H1 (cell line): ENCODE data around the gene B3GALT6. TPM values are rescaled to one million over a fixed set of nuclear protein-coding genes. Genes with fewer than 3 reads are reported as not detected.

ENCODE experiments used
- CTCF ChIA-PET: fragments of 300-600 bp; sonication (Branson Sonifier 250); formaldehyde crosslinking; loops from one replicate; lab custom pipeline; 2021; ENCODE audit not compliant: partially characterized antibody; lab: Charles Lee
- POLR2A ChIA-PET: fragments of 300-600 bp; sonication (Branson Sonifier 250); formaldehyde crosslinking; loops from one replicate; lab custom pipeline; 2021; ENCODE audit warnings: inconsistent platforms; ENCODE audit not compliant: partially characterized antibody; lab: Charles Lee
- DNase-seq, 2 experiments: peaks; one replicate each; pipeline versions ENCODE4 v3.0.0 to v3.0.0-alpha.2; 2010 to 2022; ENCODE audit warnings: low spot score in 2 of 2, low read depth in 1 of 2, mixed read lengths in 1 of 2
- FAIRE-seq: peaks from 2 replicates; lab custom pipeline; 2011; peaks lifted over from hg19 to GRCh38; lab: Jason Lieb, UNC
- H2AFZ ChIP-seq: 2 replicates; pipeline ENCODE4 v1.8.1; 2012; ENCODE audit warnings: low read length, inconsistent platforms
- H2AK5ac ChIP-seq: 2 replicates; pipeline ENCODE4 v1.6.1; 2013; ENCODE audit warnings: low read depth, low read length
- H2BK120ac ChIP-seq: replicated peaks from 2 replicates; pipeline ENCODE3; 2013; ENCODE audit warnings: low read depth, low read length, inconsistent platforms
- H2BK12ac ChIP-seq: 2 replicates; pipeline ENCODE4 v1.6.1; 2013; ENCODE audit warnings: low read depth, low read length
- H2BK15ac ChIP-seq: 2 replicates; pipeline ENCODE4 v1.6.1; 2013; ENCODE audit warnings: low read length
- H2BK20ac ChIP-seq: 2 replicates; pipeline ENCODE4 v1.6.1; 2013; ENCODE audit warnings: low read length
- H2BK5ac ChIP-seq: 2 replicates; pipeline ENCODE4 v1.6.1; 2013; ENCODE audit warnings: low read depth, low read length
- H3K14ac ChIP-seq: 2 replicates; pipeline ENCODE4 v1.6.1; 2013; ENCODE audit warnings: inconsistent platforms; ENCODE audit not compliant: insufficient read length
- H3K18ac ChIP-seq: 2 replicates; pipeline ENCODE4 v1.6.1; 2013; ENCODE audit warnings: low read length; ENCODE audit errors: extremely low read depth
- H3K23ac ChIP-seq: 2 replicates; pipeline ENCODE4 v1.6.1; 2013; ENCODE audit warnings: inconsistent platforms; ENCODE audit not compliant: insufficient read length
- H3K23me2 ChIP-seq: 2 replicates; pipeline ENCODE4 v1.6.1; 2013; ENCODE audit warnings: low read depth, low read length
- H3K27ac ChIP-seq: 2 replicates; pipeline ENCODE4 v1.6.1; 2011; ENCODE audit warnings: low read depth, low read length, inconsistent platforms
- H3K27me3 ChIP-seq, 4 experiments: replicated peaks in 1 of 4; 1 replicate in 1 of 4; 2 replicates in 3 of 4; pipeline versions ENCODE4 v1.6.1 to v1.8.1; 2011 to 2013; ENCODE audit warnings: low read length in 3 of 4, mild to moderate bottlenecking in 3 of 4, inconsistent platforms in 2 of 4, mixed read lengths in 2 of 4, moderate library complexity in 1 of 4; ENCODE audit not compliant: control insufficient read depth in 3 of 4, insufficient read depth in 3 of 4; ENCODE audit errors: extremely low read depth in 1 of 4
- H3K36me3 ChIP-seq, 4 experiments: 2 replicates each; pipeline versions ENCODE4 v1.6.1 to v1.8.1; 2011 to 2013; ENCODE audit warnings: mild to moderate bottlenecking in 4 of 4, low read length in 3 of 4, moderate library complexity in 2 of 4, control low read depth in 1 of 4, inconsistent platforms in 1 of 4; ENCODE audit not compliant: insufficient read depth in 4 of 4, control insufficient read depth in 2 of 4
- H3K4ac ChIP-seq: replicated peaks from 2 replicates; pipeline ENCODE3; 2013; ENCODE audit warnings: low read length, low read depth, mixed read lengths, inconsistent platforms; ENCODE audit not compliant: insufficient read length
- H3K4me1 ChIP-seq, 4 experiments: replicated peaks in 1 of 4; 1 replicate in 1 of 4; 2 replicates in 3 of 4; pipeline versions ENCODE4 v1.6.1 to v1.8.1; 2011 to 2013; ENCODE audit warnings: low read length in 3 of 4, inconsistent platforms in 2 of 4, mixed read lengths in 1 of 4; ENCODE audit not compliant: insufficient read depth in 4 of 4, control insufficient read depth in 3 of 4
- H3K4me2 ChIP-seq, 2 experiments: 2 replicates each; pipeline versions ENCODE4 v1.6.1 to v1.8.1; 2011 to 2013; ENCODE audit warnings: low read depth in 2 of 2, low read length in 2 of 2, control low read depth in 1 of 2, inconsistent platforms in 1 of 2, mild to moderate bottlenecking in 1 of 2; ENCODE audit not compliant: insufficient read depth in 1 of 2
- H3K4me3 ChIP-seq, 4 experiments: fragments of 200-600, 300-600 bp in 1 of 4; sonication (generic), shearing (Covaris generic), sonication (Bioruptor Twin) in 1 of 4; 2 replicates each; pipeline versions ENCODE4 v1.5.1 to v1.8.1; 2011 to 2016; ENCODE audit warnings: low read length in 4 of 4, low read depth in 3 of 4, control low read depth in 2 of 4, inconsistent platforms in 2 of 4, mild to moderate bottlenecking in 2 of 4, mixed read lengths in 1 of 4, moderate library complexity in 1 of 4; ENCODE audit not compliant: insufficient read depth in 2 of 4; ENCODE audit errors: extremely low read depth in 1 of 4
- H3K56ac ChIP-seq: replicated peaks from 2 replicates; pipeline ENCODE3; 2013; ENCODE audit warnings: low read depth, mild to moderate bottlenecking, mixed read lengths, low read length, inconsistent platforms; ENCODE audit not compliant: insufficient read length
- H3K79me1 ChIP-seq: 2 replicates; pipeline ENCODE4 v1.6.1; 2013; ENCODE audit warnings: low read depth, low read length, control low read depth
- H3K79me2 ChIP-seq, 2 experiments: 2 replicates each; pipeline versions ENCODE4 v1.6.1 to v1.8.1; 2012 to 2013; ENCODE audit warnings: low read length in 2 of 2, mild to moderate bottlenecking in 2 of 2, inconsistent platforms in 1 of 2; ENCODE audit not compliant: insufficient read depth in 2 of 2, control insufficient read depth in 1 of 2
- H3K9ac ChIP-seq, 4 experiments: replicated peaks in 1 of 4; 1 replicate in 1 of 4; 2 replicates in 3 of 4; pipeline versions ENCODE4 v1.6.1 to v1.8.1; 2011 to 2013; ENCODE audit warnings: low read depth in 3 of 4, low read length in 3 of 4, control low read depth in 2 of 4, mild to moderate bottlenecking in 2 of 4, moderate library complexity in 2 of 4, inconsistent platforms in 1 of 4; ENCODE audit errors: extremely low read depth in 1 of 4
- H3K9me3 ChIP-seq, 2 experiments: 2 replicates each; pipeline versions ENCODE4 v1.6.1 to v1.8.1; 2012 to 2013; ENCODE audit warnings: mild to moderate bottlenecking in 2 of 2, moderate library complexity in 2 of 2, control low read depth in 1 of 2, inconsistent platforms in 1 of 2, low read depth in 1 of 2, low read length in 1 of 2, mixed read lengths in 1 of 2; ENCODE audit not compliant: insufficient read depth in 2 of 2
- H4K20me1 ChIP-seq, 2 experiments: replicated peaks in 1 of 2; 2 replicates each; pipeline versions ENCODE3 to v1.8.1; 2011 to 2013; ENCODE audit warnings: inconsistent platforms in 2 of 2, low read length in 2 of 2, mild to moderate bottlenecking in 1 of 2; ENCODE audit not compliant: insufficient read depth in 2 of 2, control insufficient read depth in 1 of 2
- H4K5ac ChIP-seq: 2 replicates; pipeline ENCODE4 v1.6.1; 2013; ENCODE audit warnings: low read length, low read depth, mixed read lengths, inconsistent platforms; ENCODE audit not compliant: insufficient read length
- H4K8ac ChIP-seq: 2 replicates; pipeline ENCODE4 v1.8.0; 2013; ENCODE audit warnings: mild to moderate bottlenecking, moderate library complexity, low read length, inconsistent platforms; ENCODE audit not compliant: insufficient read depth; ENCODE audit errors: extremely low read depth
- H4K91ac ChIP-seq: replicated peaks from 2 replicates; pipeline ENCODE3; 2013; ENCODE audit warnings: low read length, mixed read lengths, inconsistent platforms; ENCODE audit not compliant: insufficient read length
- KDM4A ChIP-seq: IDR thresholded peaks from one replicate; pipeline ENCODE4 v1.7.1; 2012; ENCODE audit warnings: low read depth, mild to moderate bottlenecking, moderate library complexity, low read length, inconsistent platforms; ENCODE audit not compliant: severe bottlenecking
- NANOG ChIP-seq: IDR thresholded peaks from 2 replicates; pipeline ENCODE4 v1.6.1; 2011; ENCODE audit warnings: low read length, low read depth, mild to moderate bottlenecking, inconsistent platforms; ENCODE audit not compliant: insufficient read depth, poor library complexity, severe bottlenecking
- NRF1 ChIP-seq: IDR thresholded peaks from 2 replicates; pipeline ENCODE4 v1.6.1; 2011; ENCODE audit warnings: mild to moderate bottlenecking, low read depth, low read length, improper control_type of control experiment
- RNF2 ChIP-seq: fragments of 200-900, 300-1000 bp; sonication (generic); IDR thresholded peaks from 2 replicates; pipeline ENCODE4 v1.7.1; 2016; ENCODE audit warnings: borderline replicate concordance, low read depth, mild to moderate bottlenecking, antibody characterized with exemption, low read length; ENCODE audit not compliant: poor library complexity, severe bottlenecking; ENCODE audit errors: missing control alignments
- WGBS, 2 experiments: shearing (Covaris generic) in 1 of 2; methylation state at CpG; one replicate each; pipeline versions ENCODE4 v1.1.6 to v1.1.7; 2013 to 2015; ENCODE audit warnings: low lambda C conversion rate in 2 of 2, mixed read lengths in 2 of 2, inconsistent platforms in 1 of 2, low coverage in 1 of 2, missing lambda C conversion rate in 1 of 2; ENCODE audit not compliant: insufficient replicate concordance in 2 of 2, insufficient coverage in 1 of 2, insufficient read length in 1 of 2; ENCODE audit errors: extremely low coverage in 1 of 2, missing lambda C conversion rate in 1 of 2; 5-methylcytosine and 5-hydroxymethylcytosine counted together
- polyA plus RNA-seq, 7 experiments: library from polyadenylated mRNA; depleted of rRNA in 3 of 7; stranded (reverse) in 5 of 7; unstranded in 2 of 7; fragments of >200 nt in 5 of 7; fragments of 200-250 nt in 2 of 7; gene quantifications; 1 replicate in 5 of 7; 2 replicates in 1 of 7; 4 replicates in 1 of 7; pipeline versions ENCODE4 v1.2.1 to v1.2.3, GENCODE V29; 2011 to 2013; ENCODE audit warnings: missing spikeins in 2 of 7, mixed read lengths in 2 of 7
- total RNA-seq: library from RNA; stranded (reverse); fragmentation: NEBNext Ultra II Directional; extraction: Animal tissue kit (Norgen Biotek cat#: 25700); gene quantifications from 2 replicates; pipeline ENCODE4 v1.2.1, GENCODE V29; 2021

The B3GALT6 gene
- total and polyA plus RNA-seq, 2 of the 8 experiments (the other 6 are each of a cell fraction or from before 2014, with no cell fraction given): 18.4 to 20.4 TPM

DNA sequence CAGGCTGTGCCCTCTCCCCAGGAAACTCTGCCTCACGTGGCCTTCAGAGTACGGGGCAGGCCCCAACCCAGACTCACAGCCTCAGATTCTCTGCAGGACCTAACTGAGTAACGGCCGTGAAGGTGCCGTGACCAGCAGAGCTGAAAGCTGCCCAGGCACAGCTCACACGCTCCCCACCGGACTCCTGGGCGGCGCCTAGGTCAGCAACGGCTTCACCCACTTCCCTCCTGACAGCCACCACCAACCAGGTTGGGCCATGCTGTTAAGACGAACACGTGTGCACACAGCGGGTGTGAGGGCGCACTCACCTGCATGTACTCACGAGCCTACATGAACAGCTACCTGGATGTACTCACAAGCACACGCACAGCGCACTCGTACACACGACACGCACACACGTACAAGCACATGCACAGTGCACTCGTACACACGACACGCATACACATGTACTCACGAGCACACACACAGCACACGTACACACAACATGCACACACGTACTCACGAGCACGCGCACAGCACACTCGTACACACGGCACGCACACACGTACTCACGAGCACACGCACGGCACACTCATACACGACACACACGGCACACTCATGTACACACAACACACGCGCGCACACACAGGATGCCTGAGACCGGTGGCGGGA lies 9.3 kb upstream of the B3GALT6 start:
- Histone ChIP-seq H3K4ac (no peak overlapping the region), H3K23me2 (no peaks in the 10 kb centered on the region; the same call in 1 of the 2 replicates), H3K79me1 (peaks cover 21% of the 10 kb centered on the region), H4K20me1 (peaks cover 5 to 26% of the 10 kb centered on the region in 2 experiments), H2BK12ac (no peak overlapping the region), H2AK5ac (no peak overlapping the region; the same call in 1 of the 2 replicates), H3K23ac (no peak overlapping the region), H3K4me2 (no peak overlapping the region), H2BK15ac (no peak overlapping the region), H4K91ac (no peak overlapping the region), H3K4me1 (no peaks in the 10 kb centered on the region), H4K5ac (no peak overlapping the region), H4K8ac (no peak overlapping the region), H3K36me3 (peaks cover 2 to 31% (median 17%) of the 10 kb centered on the region in 4 experiments; a peak in 7 of 8 replicates), H3K9me3 (no peaks in the 10 kb centered on the region), H3K56ac (no peak overlapping the region), H3K4me3 (no peak overlapping the region), H2BK5ac (no peak overlapping the region; the same call in 1 of the 2 replicates), H2AFZ (no peak overlapping the region), H3K27ac (no peak overlapping the region), H3K14ac (no peak overlapping the region), H3K18ac (no peak overlapping the region), H3K79me2 (peaks cover 0 to 11% of the 10 kb centered on the region in 2 experiments; a peak in 1 of 4 replicates), H3K27me3 (no peaks in the 10 kb centered on the region), H2BK120ac (no peak overlapping the region), H2BK20ac (no peak overlapping the region), H3K9ac (no peak overlapping the region)
- POLR2A ChIA-PET: interaction anchor here (1.2 to 1.8 kb wide), 2 partner anchors 9 to 27 kb away, joined by 3 to 5 read pairs; partner anchors contain the start of genes B3GALT6 and SDF4
- 92% methylated on average over 44 of the region's 44 CpGs; no CpG with 5 or more reads in 1 of the 2 experiments for WGBS, 2 experiments
- CTCF ChIA-PET: interaction anchor here (1.4 to 6.2 kb wide), 3 partner anchors 17 to 101 kb away, joined by 3 to 28 read pairs (median 3); no protein-coding TSS in a partner anchor
- no peak for TF ChIP-seq KDM4A
- no peak for TF ChIP-seq RNF2
- no peak for TF ChIP-seq NANOG
- no peak for TF ChIP-seq NRF1
- FAIRE-seq (no peak), DNase-seq (no peak)
